HG03565 (cell line): ENCODE data around the gene FBXO42.
A peak's percentile ranks its signal among the peaks of the same experiment; 100 is the strongest.

Source experiments
- ATAC-seq: cut with Tn5 transposase; IDR thresholded peaks from one replicate; pipeline ENCODE4 v1.9.1; 2021; ENCODE audit warnings: mild to moderate bottlenecking, moderate library complexity; ENCODE audit not compliant: unreplicated experiment

The FBXO42 gene

DNA sequence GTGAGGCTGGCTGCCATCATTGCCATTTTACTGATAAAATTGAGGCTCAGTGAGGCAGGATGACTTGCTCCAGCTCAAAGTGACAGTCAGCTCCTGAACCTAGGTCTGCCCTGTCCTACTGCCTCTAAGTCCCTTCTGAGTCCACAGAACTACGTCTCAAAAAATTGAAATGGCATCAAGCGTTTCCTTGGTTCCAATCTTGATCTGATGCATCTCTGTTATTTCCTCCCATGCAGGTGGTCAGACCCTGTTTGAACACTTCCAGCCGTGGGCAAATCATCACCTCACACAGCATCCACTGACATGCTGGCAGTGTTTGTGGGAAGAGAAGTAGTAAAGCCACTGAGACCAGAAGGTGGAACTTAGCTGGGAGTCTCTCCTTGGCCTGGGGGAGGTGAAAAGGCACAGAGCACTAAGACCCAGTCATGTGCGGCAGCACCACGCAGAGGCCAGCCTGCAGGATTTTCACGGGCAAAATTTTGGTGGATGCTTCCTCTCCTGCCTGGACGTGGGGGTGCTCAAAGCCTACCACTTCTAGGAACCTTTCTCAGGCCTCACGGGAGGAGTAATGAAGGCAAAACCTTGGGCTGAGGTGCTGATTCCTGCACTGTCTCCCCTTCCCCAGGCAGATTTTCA is 107.5 kb downstream of the FBXO42 start:
- ATAC-seq = no peak

DNA sequence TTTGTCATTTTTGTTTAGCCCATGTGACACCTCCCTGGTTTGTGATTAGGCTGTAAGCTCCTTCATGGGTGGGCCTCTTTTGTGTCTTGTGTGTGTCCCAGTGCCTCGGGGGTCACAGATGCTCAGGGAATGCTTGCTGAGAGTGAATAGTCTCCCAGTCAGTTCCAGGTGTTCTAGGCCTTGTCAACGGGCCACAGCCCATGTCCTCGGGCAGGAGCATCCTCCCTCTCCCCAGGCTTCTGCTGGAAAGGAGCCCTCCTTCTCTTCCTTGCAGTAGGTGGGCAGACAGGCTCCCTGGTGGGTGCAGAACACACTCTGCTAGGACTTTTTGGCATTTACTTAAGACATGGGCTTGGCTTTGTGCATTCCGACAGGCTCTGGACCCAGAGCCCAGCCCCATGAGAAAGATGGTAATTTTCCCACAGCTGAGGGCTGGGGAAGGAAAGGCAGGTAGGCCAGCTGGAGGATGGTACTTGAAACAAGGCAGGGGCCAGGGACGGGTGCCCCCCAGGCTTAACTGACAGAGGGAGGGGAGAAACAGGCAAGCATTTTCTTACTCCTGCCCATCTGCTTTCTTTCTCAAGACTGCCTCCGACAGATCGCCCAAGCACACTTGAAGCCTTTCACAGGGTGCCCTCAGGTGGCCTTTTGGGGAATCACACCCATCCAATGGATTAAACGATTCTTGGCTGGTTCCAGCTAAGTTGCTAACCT is 108.2 kb downstream of the FBXO42 start:
- no peak for ATAC-seq

DNA sequence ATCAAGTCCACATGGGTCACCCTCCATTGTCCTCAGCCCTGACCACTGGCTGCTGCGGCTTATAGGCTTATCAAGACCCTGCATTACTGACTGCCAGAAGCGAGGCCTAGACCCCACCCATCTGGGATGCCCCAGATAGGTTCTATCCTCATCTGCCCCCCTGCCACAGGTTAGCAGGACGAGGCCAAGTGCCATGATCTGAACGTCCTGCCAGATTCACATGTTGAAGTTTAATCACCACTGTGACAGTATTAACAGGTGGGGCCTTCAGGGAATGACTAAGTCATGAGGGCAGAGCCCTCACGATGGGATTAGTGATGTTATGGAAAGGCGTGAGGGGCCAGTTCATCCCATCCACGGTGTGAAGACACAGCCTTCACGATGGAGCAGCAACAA is 109.1 kb downstream of the FBXO42 start:
- ATAC-seq = no peak

DNA sequence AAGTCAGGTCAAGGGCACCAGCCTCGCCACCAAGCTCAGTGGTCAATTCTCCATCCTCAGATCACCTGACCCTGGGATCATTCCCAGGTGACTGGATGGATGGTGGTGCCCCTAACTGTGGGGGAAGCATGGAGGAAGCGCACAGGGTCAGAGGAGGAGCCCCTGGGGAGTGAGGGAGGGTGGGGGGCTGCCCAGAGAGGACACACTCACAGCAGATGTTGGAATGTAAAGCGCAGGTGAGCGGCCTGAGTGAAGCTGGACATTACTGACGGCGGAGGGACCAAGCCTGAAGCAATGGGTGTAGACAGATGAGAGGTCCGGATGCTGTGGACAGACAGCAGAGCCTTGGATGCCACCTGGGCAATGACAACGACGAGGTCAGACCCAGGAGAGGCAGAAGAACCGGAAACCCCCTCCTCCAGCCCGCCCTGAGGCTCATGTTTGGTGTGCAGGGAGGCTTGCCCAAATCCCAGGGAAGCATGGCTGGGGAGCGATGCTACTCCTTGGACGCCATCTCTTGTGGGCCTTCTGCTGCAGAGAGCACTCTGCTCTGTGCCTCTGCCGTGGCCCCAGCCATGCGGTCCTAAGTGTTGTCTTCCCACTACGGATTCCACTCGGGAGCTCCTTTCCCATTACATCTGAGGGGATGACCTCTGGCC is 109.6 kb downstream of the FBXO42 start:
- ATAC-seq = no peak

GRCh38 chr1:16241221-16241708 is 111.0 kb downstream of the FBXO42 start:
- no peak for ATAC-seq

DNA sequence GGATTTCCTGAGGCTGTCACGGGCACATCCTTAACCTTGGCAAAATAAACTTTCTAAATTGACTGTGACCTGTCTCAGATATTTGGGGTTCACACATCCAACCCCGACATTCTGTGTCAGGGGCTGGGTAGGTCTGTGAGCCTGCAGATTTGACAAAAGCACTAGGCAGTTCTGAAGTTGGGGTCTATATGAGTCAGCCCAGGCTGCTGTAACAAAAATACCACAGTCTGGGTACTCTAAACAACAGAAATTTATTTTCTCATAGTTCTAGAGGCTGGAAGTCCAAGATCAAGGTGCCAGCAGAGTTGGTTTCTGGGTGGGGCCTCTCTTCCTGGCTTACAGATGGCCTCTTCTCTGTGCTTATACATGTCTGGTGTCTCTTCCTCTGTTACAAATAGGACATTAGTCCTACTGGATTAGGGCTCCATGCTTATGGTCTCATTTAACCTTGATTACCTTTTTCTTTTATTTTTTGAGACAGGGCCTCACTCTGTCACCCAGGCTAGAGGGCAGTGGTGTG is 112.2 kb downstream of the FBXO42 start:
- ATAC-seq = no peak

DNA sequence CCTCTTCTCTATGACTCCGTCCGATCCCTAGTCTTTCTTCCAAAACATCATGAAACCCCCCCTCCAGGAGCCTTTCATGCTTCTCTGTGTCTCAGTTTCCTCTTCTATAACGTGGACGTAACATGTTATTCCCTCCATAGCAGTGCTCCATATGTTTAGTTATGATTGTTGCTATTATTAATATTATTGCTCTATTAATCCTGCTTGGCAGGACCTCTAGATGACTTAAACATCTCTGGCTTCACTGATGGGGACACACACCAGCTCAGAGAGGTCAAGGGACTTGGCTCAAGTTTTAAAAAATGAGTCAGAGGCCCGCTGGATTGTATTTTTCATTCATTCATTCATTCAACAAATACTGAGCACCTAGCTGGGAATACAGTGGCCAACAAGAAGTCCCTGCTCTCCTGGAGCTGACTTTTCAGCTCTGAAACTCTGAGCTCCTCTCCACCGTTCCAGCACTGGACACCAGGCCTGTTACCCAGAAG is 114.9 kb downstream of the FBXO42 start:
- ATAC-seq = no peak

DNA sequence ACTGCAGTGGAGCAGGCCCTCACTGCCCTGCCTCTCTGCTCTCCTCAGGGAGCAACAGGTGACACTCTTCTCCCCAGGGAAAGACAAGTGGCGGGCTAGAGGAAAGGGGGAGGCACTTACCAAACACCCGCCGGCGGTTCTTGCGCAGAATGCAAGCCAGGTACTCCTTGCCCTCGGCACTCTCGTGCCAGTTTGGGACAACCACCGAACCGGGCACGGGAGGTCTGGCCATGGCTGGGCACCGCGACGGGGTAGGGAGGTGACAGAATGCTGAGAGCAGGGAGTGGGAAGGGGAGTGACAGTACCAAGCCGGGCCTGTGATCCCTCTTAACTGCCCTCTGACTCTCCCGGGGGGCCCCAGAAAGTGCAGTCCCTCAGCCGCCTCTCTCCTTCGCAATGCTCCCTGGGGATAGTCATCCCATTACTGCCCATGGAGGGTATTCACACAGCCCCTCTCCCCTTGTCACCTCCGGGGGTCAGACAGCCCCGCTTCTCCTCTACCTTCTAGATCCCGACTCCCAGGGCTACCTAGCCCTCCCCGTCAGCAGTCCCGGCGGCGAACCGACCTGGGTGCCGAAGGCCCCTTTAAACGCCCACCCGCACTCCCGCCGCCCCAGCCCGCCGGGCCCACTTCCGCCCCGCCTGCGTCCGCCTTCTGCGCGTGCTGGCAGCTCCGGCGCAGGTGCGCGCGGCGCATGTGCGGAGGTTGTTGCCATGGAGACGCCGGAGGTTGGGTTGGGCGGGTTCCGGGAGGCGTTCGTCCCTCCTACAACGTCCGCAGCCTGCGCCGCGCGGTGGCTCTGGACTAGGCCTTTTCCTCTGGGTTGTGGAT is 115.6 kb downstream of the FBXO42 start, which contains the start of gene CPLANE2:
TSS of gene CPLANE2 (minus strand) at position 673 of the 832 bp plus-strand sequence. CDS start at position 232, 441 bp downstream.
- ATAC-seq = peak; percentile 71

DNA sequence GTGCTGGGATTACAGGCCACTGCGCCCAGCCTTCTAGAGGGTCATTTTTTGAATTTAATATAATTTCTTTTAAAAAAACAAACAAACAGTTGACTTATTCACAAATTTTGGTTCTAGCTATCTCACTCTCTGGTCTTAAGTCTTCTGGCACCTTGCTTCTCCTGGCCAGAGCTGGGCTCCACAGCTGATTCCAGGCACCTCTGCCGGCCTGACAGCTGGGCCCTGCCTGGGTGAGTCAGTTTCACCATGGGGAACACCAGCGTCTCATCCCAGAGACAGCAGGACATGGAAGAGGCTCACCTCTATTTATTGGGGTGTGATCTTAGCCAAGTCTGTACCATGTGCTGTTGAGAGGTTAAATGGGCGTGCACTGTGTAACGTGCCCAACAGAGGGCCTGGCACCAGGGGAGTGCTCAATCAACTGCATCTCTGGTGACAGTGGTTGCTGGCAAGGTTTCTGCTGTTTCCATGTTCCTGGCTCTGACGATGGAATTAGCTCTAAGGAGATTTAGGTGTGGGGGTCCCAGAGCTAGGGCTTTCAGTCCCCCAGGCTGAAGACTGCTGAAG is 116.3 kb downstream of the FBXO42 start:
- no peak for ATAC-seq

DNA sequence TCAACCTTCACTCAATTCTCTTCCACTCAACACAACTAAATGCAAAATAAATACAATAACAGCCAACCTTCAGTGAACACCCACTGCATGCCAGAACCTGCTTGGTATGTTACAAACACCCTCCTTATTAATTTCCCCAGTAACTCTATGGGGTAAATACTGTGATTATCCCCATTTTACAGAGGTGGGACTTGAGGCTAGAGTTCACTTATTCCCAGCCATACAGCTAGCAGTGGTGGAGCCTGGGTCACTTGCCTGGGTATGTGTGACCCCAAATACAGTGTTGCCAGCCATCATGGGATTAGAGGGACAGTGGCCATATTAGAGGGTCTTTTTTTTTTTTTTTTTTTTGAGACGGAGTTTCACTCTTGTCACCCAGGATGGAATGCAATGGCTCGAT is 116.9 kb downstream of the FBXO42 start:
- no peak for ATAC-seq

DNA sequence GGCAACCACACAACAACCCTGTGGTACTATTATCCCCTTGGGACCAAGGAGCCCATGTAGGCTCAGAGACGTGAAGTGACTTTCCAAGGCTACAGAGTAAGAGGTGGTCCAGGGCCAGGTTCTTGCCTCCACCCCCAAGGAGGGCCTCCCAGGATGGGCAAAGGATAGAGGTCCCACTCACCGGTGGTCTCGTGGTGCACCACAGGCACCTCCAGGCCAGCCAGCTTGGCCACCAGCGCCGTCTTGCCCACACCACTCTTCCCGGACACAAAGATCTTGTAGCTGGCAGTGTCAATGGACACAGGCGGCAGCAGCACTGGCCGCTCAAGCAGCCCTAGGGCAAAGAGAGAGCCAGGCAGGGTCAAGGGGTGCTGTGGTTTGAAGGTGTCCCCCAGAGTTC is 118.8 kb downstream of the FBXO42 start:
- ATAC-seq = no peak

DNA sequence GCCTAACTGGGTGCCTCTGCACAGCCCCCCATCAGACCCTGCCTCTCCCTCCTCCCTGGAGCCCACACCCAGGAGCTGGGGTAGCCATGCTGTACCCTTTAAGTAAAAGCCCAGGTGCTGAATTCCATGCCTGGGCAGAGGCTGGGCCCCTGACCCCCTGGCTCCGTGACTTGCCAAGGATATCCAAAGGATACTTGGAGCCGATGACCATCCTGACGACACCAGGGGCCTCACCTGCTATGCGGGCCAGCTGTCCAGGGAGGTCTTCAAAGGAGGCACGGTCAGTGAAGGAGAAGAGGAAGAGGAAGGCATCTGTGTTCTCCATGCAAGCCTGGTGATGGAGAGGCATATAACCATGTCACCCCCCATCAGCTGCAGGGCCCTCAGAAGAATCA is 120.0 kb downstream of the FBXO42 start:
- ATAC-seq = no peak

DNA sequence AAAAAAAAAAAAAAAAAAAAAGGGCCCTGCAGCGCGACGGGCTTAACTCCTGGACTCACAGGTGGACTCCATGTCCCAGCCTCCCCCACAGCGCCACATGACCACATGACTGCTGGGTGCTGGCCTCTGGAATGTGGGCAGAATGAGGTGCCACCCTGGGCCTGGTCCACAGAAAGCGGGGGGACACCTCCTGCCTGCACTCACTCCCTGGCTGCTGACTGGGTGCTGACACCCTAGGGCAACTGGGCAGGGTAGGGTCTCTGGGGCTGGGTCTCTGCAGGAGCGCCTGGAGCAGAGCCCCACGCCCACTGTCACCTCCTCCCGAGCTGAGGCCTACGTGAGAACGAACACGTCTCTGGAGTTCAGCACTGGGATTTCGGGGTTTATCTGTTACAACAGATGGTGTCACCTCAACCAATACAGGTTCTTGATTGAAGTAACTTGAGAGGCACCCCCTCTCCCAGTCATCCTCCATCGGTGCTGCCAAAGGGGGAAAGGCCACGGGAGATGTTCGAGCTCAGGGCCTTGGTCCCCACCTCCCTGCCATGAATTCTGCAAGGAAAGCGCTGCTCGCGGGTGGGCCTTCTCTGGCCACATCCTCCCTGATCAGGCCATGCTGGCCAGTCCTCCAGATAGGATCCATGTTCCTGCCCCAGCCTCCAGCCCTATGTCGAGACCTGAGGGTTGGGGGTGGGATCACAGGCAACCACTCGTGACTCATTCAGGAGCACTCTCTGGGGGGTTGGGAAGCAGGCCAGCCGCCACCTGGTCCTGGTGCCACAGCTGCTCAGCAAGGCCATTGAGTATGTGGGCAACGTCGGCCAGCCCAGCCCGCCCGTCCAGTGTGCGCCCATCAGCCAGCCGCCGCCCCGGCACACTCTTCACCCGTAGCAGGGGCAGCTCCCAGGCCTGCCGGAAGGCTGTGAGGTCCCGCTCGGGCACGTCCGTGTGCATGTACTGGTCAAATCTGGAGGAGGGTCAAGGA is 120.7 kb downstream of the FBXO42 start:
- no peak for ATAC-seq

DNA sequence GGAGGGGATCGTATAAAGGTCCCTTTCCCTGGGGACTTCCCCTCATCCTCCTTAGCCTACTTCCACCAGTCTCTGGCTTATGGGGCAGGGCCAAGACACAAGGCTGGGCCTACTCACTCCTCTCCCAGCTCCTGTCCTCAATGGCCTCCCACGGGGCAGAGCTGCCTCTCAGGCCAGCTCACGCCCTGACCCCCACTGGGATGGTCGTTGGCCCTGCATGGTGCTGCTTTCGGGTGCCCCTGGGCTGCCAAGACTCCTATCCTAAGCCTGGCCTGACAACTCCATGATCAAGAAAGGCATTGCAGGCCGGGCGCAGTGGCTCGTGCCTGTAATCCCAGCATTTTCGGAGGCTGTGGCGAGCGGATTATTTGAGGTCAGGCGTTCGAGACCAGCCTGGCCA is 121.5 kb downstream of the FBXO42 start:
- no peak for ATAC-seq

DNA sequence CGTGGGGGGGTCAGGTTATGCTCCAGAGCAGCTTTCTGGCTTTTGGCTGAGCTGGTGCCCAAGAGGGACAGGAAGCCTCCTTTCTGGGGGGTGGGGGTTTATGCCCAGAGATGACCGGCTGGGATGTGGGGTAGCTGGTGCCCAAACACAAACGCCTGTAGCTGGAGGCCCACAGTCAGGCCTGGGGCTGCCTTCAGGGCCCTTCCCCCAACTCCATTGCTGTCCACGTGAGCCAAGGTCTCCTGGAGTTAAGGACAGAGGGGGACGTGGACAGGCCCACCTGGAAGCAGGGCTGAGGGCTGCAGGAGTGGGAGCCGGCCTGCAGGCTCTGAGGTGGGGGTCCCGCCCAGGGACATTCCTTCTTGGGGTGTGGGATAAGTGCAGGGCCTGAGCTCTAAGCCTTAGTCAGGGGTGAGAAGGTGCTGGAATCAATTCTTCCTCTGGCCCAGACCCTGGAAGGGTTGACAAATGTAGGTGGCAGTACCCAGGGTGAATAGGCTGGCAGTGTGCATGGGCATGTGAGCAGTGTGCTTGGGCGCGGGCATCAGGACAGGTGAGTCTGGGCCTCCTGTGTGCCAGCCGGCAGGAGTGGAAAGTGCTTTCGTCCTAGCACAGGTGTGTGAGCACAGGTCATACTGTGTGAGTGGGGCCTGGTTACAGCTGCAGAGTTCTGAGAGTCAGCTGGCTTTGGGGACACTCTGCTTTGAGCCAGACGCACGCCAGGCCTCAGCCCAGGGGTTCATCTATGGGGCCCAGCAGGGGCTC is 122.1 kb downstream of the FBXO42 start:
- ATAC-seq = no peak

- no peak for ATAC-seq
Observed at GRCh38 chr1:16226490-16227179, 125.6 kb downstream of the FBXO42 start.

DNA sequence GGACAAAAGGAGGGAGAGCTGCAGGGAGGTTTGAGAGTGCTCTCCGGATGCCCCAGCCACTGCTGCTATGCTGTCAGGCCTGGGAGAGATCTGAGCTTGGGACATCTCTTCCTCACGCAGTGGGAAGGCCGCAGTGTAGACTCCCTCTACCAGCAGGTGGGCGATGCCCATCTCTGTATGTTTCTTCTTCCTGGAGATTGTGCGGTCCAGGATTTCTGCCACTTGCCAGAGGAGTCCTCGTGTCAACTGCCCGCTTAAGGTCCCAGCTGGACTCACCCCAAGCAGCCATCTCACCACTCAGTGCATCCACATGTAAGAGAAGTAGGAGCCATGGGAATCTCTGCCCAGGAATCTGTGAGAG is 126.2 kb downstream of the FBXO42 start:
- no peak for ATAC-seq

DNA sequence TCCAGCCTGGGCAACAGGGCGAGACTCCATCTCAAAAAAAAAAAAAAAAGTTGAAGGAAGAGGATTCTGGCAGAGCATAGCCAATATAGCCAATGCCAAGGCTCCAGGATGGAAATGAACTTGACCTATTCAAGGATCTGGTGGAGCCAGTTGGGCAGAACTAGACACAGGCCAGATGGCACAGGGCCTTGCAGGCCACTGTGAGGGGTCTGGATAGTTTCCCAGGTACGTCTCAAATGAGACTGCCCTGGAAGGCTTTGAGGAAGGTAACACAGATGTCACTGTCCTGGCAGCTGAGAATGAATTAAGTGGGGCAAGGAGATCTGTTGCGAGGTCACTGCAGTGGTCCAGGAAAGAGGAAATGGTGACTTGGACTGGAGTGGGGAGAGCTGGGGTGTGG is 127.8 kb downstream of the FBXO42 start:
- no peak for ATAC-seq
